RPMI8226 (cell line): Measurements from ENCODE around the gene CHCHD6.
"Not testable (repeated sequence)": the region's sequence is repeated elsewhere in the genome, so short reads cannot be mapped to it uniquely, and the experiment has no call there.

Source experiments
- DNase-seq: peaks from one replicate; pipeline ENCODE4 v3.0.0-alpha.2; 2015

The CHCHD6 gene

GRCh38 chr3:126770096-126770495 lies 66.1 kb downstream of the CHCHD6 start:
- no peak for DNase-seq

- DNase-seq: no peak
Observed at GRCh38 chr3:126773167-126773566, 69.1 kb downstream of the CHCHD6 start.

DNA sequence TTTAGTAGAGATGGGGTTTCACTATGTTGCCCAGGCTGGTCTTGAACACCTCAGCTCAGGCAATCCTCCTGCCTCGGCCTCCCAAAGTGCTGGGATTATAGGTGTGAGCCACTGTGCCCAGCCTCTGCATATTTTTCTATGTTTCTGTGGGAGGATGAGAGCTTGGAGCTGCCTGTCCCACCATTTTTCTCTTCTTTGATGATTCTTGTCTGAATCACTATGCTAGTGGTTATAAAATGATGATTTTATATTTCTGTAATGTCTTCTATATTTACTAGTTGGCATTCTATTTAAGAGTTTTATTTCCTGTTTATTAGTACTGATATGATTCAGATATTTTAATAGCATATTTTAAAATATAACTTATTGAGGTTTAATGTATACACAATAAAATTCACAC lies 69.7 kb downstream of the CHCHD6 start:
- no peak for DNase-seq

DNA sequence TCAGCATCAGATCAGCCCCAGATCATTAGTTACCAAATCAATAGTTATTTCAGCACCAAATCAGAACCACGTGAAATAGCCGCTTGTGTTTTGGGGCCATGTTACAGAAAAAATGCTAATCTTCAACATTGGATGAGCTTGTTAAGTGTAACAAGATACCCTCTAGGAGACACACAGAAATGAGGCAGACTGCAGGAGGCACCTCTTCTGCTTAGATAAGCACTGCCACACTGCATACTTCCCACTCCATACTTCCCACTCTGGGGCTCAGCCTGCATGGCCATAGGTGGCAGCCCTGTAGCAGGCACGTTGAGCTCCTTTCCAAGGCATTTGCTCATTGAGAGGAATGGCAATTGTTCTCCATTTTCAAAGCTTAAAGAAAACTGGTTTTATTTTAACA lies 73.3 kb downstream of the CHCHD6 start:
- DNase-seq: no peak

- no peak for DNase-seq
Observed at GRCh38 chr3:126780666-126781065, 76.6 kb downstream of the CHCHD6 start.

- no peak for DNase-seq
Observed at GRCh38 chr3:126781406-126781805, 77.4 kb downstream of the CHCHD6 start.

- no peak for DNase-seq
Observed at GRCh38 chr3:126781889-126782491, 78.0 kb downstream of the CHCHD6 start.

GRCh38 chr3:126782536-126782935 lies 78.5 kb downstream of the CHCHD6 start:
- DNase-seq: no peak

DNA sequence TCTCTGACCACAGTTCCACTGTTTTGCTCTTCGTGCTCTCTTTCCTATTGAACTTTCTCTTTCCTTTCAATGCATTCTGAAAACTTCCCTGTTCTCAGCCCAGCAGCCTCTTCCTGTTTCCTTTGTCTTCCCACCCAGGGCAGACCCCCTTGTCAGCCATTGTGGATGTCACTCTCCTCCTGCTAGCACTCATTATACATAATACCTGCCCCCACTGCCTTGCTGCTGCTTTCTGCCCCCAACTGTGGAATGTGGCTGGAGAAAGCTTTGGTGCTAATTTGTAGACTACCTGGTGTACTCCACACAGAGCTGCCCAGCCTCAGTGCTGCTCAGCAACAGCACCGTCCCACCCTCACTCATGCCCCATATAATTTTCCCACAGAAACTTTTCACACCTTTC lies 80.2 kb downstream of the CHCHD6 start:
- DNase-seq: no peak

DNA sequence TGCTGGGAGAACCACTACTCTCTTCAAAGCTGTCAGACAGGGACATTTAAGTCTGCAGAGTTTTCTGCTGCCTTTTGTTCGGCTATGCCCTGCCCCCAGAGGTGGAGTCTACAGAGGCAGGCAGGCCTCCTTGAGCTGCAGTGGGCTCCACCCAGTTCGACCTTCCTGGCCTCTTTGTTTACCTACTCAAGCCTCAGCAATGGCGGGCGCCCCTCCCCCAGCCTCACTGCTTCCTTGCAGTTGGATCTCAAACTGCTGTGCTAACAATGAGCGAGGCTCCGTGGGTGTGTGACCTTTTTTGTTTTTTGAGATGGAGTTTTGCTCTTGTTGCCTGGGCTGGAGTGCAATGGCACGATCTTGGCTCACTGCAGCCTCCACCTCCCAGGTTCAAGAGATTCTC lies 87.3 kb downstream of the CHCHD6 start:
- DNase-seq: not testable (repeated sequence)

GRCh38 chr3:126792998-126793397 lies 89.0 kb downstream of the CHCHD6 start:
- DNase-seq: no peak

DNA sequence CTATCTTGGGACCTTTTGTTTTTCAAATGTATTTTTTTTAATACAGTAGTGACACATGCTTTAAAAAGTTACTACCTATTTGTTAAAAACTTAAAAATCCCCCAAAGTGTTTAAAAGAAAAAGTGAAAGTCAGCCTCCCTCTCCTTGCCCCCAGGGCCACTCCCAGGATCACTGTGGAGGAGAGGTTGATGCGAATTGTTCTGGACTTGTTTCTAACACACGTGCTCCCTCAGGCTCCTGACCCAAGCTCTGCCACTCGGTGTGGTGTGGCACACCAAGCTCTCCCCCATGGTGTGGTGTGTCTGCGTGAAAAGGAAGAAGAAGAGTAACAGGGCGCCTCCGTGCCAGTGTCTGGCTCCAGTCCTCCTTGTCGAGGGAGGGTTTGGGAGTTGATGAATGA lies 93.5 kb downstream of the CHCHD6 start:
- no peak for DNase-seq

- no peak for DNase-seq
Observed at GRCh38 chr3:126798521-126798920, 94.5 kb downstream of the CHCHD6 start.

GRCh38 chr3:126799099-126799498 lies 95.1 kb downstream of the CHCHD6 start:
- no peak for DNase-seq

DNA sequence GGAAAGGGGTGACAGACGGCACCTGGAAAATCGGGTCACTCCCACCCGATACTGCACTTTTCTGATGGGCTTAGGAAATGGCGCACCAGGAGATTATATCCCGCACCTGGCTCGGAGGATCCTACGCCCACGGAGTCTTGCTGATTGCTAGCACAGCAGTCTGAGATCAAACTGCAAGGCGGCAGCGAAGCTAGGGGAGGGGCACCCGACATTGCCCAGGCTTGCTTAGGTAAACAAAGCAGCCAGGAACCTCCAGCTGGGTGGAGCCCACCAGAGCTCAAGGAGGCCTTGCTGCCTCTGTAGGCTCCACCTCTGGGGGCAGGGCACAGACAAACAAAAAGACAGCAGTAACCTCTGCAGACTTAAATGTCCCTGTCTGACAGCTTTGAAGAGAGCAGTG lies 97.3 kb downstream of the CHCHD6 start:
- DNase-seq: not testable (repeated sequence)

GRCh38 chr3:126807795-126808194 lies 103.8 kb downstream of the CHCHD6 start:
- DNase-seq: no peak

DNA sequence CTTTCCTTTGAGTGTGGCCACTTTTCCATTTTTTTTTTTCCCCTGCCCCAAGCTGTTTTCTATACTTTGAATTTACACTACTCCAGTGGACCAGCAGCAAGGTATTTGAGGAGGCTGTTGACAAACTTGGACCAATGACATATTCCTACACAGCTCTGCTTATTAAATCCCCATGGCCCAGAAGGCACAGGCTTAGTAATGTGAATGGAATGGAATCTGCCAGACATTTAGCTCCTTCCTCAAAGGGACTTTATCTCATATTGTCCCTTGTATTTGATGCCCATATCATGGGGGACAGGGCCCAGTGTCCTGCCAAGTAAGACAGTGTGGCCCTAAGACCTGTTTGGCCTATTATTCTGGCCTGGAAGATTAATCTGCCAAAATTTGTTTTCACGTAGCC lies 107.5 kb downstream of the CHCHD6 start:
- DNase-seq: no peak

- peak; percentile 4 for DNase-seq
Observed at GRCh38 chr3:126816298-126816697, 112.3 kb downstream of the CHCHD6 start.

- DNase-seq: peak; percentile 90
Observed at GRCh38 chr3:126816986-126817777, 113.1 kb downstream of the CHCHD6 start.

DNA sequence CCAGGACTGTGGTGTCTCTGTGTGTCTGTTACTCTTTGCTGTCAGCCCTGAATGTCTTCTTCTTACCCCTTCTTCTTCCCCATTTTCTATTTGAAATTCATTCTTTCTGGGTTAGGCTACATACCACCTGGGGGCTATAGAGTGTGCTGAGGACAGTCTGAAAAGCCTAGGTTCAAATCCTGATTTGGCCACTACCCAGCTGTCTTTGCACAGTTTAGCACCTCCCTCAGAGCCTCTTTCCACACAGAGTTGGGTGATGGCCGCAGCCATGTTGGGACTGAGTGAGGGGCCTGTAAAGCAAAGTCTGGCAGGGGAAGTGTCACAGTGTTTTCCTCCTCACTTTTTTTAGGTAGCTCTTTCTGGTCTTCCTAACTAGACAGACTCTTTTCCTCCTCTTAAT lies 113.7 kb downstream of the CHCHD6 start:
- DNase-seq: peak; percentile 57

DNA sequence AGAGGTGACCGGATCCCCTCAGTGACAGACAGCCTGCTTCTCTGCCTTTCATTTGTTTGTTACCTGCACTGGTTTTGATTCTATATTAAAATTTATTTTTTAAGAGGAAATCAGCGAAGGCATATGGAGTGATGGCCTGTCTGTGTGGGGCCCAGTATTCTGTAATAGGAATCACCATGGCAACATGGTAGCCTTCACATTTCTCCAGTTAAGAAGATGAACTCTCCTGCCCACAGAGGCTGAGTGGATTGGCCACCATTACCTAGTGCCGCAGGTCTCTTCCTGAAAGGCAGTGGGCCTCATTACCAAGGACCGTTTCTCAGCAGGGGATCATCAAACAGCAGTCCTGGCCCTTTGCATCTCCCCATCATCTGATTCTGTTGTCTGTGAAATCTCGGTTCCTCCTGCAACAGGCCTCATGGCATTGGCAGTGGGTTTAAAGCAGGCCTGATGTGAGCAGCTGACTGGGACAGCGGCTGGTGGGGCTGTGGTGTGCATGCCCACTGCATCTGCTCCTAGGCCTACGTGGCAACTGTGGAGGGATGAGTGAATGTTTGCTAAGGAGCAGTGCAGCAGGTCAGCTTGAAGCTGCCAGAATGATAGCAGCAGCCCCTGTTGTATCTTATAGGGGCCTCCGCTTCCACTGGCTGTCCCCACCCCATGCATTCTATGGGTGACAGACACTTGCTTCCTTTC lies 114.5 kb downstream of the CHCHD6 start:
- no peak for DNase-seq

DNA sequence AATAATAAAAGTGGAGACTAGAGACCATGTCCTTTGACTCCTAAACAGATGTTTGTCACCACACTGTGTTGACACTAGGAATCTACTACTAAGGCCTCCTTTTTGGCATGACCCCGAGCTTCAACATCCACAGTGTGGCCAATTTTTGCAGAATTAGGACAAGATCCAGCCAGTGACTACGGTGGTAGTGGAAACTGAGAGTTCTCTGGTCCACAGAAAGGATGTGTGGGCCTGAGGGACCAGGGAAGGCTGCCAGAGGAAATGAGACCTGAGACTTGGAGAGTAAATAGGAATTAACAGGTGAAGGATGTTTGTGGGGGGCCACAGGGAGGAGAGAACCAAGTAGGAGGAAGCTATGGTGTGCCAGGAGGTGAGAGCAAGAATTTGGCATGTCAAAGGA lies 122.7 kb downstream of the CHCHD6 start:
- no peak for DNase-seq

GRCh38 chr3:126827121-126827520 lies 123.1 kb downstream of the CHCHD6 start:
- no peak for DNase-seq

DNA sequence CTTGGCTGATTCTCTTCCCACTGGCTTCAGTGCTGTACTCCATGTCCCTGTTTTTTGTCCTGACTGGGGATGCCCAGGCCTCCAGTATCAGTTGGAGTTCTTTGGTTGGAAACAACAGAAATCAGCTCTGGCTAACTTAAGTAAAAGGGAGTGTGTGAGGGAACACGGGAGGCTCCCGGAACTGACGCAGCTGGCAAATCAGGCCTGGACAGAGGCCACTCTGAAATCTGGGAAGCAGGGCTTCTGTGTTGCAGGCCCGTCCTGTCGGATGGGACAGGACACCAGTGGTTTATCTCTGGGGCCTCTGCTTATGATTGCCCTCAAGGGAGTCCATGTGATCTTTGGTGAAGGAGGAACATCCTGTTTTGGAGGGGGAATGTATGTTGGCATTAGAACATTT lies 124.3 kb downstream of the CHCHD6 start:
- no peak for DNase-seq
